HepG2 (cell line): ENCODE data around the gene OTUB2. TPM values are rescaled to one million over a fixed set of nuclear protein-coding genes. Genes with fewer than 3 reads are reported as not detected.
A peak's percentile ranks its signal among the peaks of the same experiment; 100 is the strongest.

Experiments used
- ATAC-seq: fragments of 200-7000 bp; cut with Tn5 transposase; 3 replicates; pipeline ENCODE4 v1.9.1; 2020; ENCODE audit warnings: mild to moderate bottlenecking, moderate library complexity
- BruUV-seq: library from RNA; stranded (reverse); fragments of 400-500 nt; replicated peaks from 2 replicates; lab custom pipeline; 2021; lab: Mats Ljungman, UMichigan
- CTCF ChIA-PET: fragments of 300-600 bp; formaldehyde crosslinking; extraction: SDS; loops from one replicate; lab custom pipeline; 2021; ENCODE audit warnings: low total read pairs, inconsistent platforms, low intra/inter-chr PET ratio; lab: Yijun Ruan, JAX
- POLR2A ChIA-PET: fragments of 350-600 bp; sonication (Branson Sonifier 250); formaldehyde crosslinking; loops from one replicate; lab custom pipeline; 2020; ENCODE audit warnings: antibody characterized with exemption, inconsistent platforms; lab: Yijun Ruan, JAX
- DNase-seq: peaks from one replicate; pipeline ENCODE4 v3.0.0-alpha.2; 2015; ENCODE audit warnings: low spot score
- FAIRE-seq: peaks from 3 replicates; lab custom pipeline; 2011; peaks lifted over from hg19 to GRCh38; lab: Jason Lieb, UNC
- H2AFZ ChIP-seq: one replicate; pipeline ENCODE4 v1.6.1; 2011; ENCODE audit warnings: low read length, inconsistent platforms
- H3K27ac ChIP-seq: fragments of 300-600 bp; 3 replicates; pipeline ENCODE4 v1.8.0; 2011; ENCODE audit warnings: mixed run types, mild to moderate bottlenecking, mixed read lengths, low read length, inconsistent platforms; ENCODE audit not compliant: insufficient read depth; ENCODE audit errors: extremely low read length
- H3K27me3 ChIP-seq, 2 experiments: fragments of 200-600 bp in 1 of 2; 2 replicates in 1 of 2; 3 replicates in 1 of 2; pipeline versions ENCODE4 v1.6.0 to v1.8.0; 2011; ENCODE audit warnings: low read length in 2 of 2, mild to moderate bottlenecking in 2 of 2, moderate library complexity in 2 of 2, inconsistent platforms in 1 of 2; ENCODE audit not compliant: insufficient read depth in 2 of 2, control insufficient read depth in 1 of 2
- H3K36me3 ChIP-seq, 2 experiments: fragments of 200-600 bp in 1 of 2; replicated peaks in 1 of 2; 2 replicates in 1 of 2; 3 replicates in 1 of 2; pipeline versions ENCODE4 v1.5.1 to v1.8.0; 2011; ENCODE audit warnings: low read length in 2 of 2, inconsistent platforms in 1 of 2; ENCODE audit not compliant: insufficient read depth in 2 of 2, control insufficient read depth in 1 of 2
- H3K4me1 ChIP-seq: 2 replicates; pipeline ENCODE4 v1.5.1; 2012; ENCODE audit warnings: low read length, inconsistent platforms; ENCODE audit not compliant: insufficient read depth
- H3K4me2 ChIP-seq: 2 replicates; pipeline ENCODE4 v1.6.0; 2011; ENCODE audit warnings: low read depth, low read length, inconsistent platforms
- H3K4me3 ChIP-seq, 3 experiments: fragments of 200-600 bp in 1 of 3; sonication (generic), shearing (Covaris generic) in 1 of 3; replicated peaks in 1 of 3; 2 replicates each; pipeline ENCODE4 v1.5.1; 2011 to 2016; ENCODE audit warnings: low read length in 3 of 3, inconsistent platforms in 2 of 3, low read depth in 2 of 3, mild to moderate bottlenecking in 2 of 3, control low read depth in 1 of 3, mixed read lengths in 1 of 3; ENCODE audit not compliant: insufficient read depth in 1 of 3
- H3K79me2 ChIP-seq: one replicate; pipeline ENCODE4 v1.6.1; 2011; ENCODE audit warnings: low read length, inconsistent platforms; ENCODE audit not compliant: insufficient read depth
- H3K9ac ChIP-seq: 2 replicates; pipeline ENCODE4 v1.6.0; 2011; ENCODE audit warnings: mild to moderate bottlenecking, low read depth, low read length, inconsistent platforms; ENCODE audit not compliant: insufficient read depth
- H3K9me3 ChIP-seq: 2 replicates; pipeline ENCODE4 v1.5.1; 2012; ENCODE audit warnings: mild to moderate bottlenecking, low read length
- H4K20me1 ChIP-seq: 2 replicates; pipeline ENCODE4 v1.6.0; 2011; ENCODE audit warnings: inconsistent platforms, mild to moderate bottlenecking, low read length, moderate library complexity; ENCODE audit not compliant: insufficient read depth
- FOSL2 ChIP-seq: sonication (generic); formaldehyde crosslinking; IDR thresholded peaks from 2 replicates; pipeline ENCODE4 v1.4.0; 2020; ENCODE audit warnings: missing genetic modification reagents
- HNF4A ChIP-seq: sonication (generic); formaldehyde crosslinking; IDR thresholded peaks from 2 replicates; pipeline ENCODE4 v1.4.0; 2020; ENCODE audit warnings: missing genetic modification reagents
- HOXA9 ChIP-seq: sonication (generic); formaldehyde crosslinking; IDR thresholded peaks from 2 replicates; pipeline ENCODE4 v1.8.1; 2022; ENCODE audit warnings: missing genetic modification reagents, mild to moderate bottlenecking, moderate library complexity, borderline replicate concordance
- LRRFIP1 ChIP-seq: sonication (generic); formaldehyde crosslinking; conservative IDR thresholded peaks from 2 replicates; pipeline ENCODE4 v1.4.0; 2020; ENCODE audit warnings: missing genetic modification reagents
- MIER2 ChIP-seq: IDR thresholded peaks from 2 replicates; pipeline ENCODE4 v1.6.1; 2016; ENCODE audit warnings: missing biosample characterization, missing genetic modification reagents
- MLX ChIP-seq: IDR thresholded peaks from 2 replicates; pipeline ENCODE4 v1.6.1; 2016
- MZF1 ChIP-seq: sonication (generic); formaldehyde crosslinking; IDR thresholded peaks from 2 replicates; pipeline ENCODE4 v1.8.1; 2023; ENCODE audit warnings: mild to moderate bottlenecking, missing genetic modification reagents, borderline replicate concordance
- NFKBIZ ChIP-seq: IDR thresholded peaks from 2 replicates; pipeline ENCODE4 v1.6.1; 2018; ENCODE audit warnings: missing genetic modification reagents, missing compliant biosample characterization
- NR2C2 ChIP-seq: sonication (generic); formaldehyde crosslinking; IDR thresholded peaks from 2 replicates; pipeline ENCODE4 v1.4.0; 2020; ENCODE audit warnings: missing genetic modification reagents, mild to moderate bottlenecking, moderate library complexity, borderline replicate concordance
- SP5 ChIP-seq: IDR thresholded peaks from 2 replicates; pipeline ENCODE4 v1.6.1; 2016; ENCODE audit warnings: low read depth, borderline replicate concordance
- TGIF2 ChIP-seq: IDR thresholded peaks from 2 replicates; pipeline ENCODE4 v1.6.1; 2016; ENCODE audit warnings: control low read depth, missing compliant biosample characterization
- YY1 ChIP-seq: IDR thresholded peaks from 2 replicates; pipeline ENCODE4 v1.6.1; 2011; ENCODE audit warnings: low read length, low read depth, moderate library complexity, mild to moderate bottlenecking; ENCODE audit not compliant: insufficient read depth, insufficient replicate concordance
- ZBTB25 ChIP-seq: IDR thresholded peaks from 2 replicates; pipeline ENCODE4 v1.6.1; 2018; ENCODE audit warnings: missing genetic modification reagents
- ZC3H13 ChIP-seq: sonication (generic); formaldehyde crosslinking; IDR thresholded peaks from 2 replicates; pipeline ENCODE4 v1.8.1; 2023; ENCODE audit warnings: mild to moderate bottlenecking, missing genetic modification reagents, moderate library complexity
- ZFX ChIP-seq: sonication (generic); formaldehyde crosslinking; IDR thresholded peaks from 2 replicates; pipeline ENCODE4 v1.4.0; 2020; ENCODE audit warnings: mild to moderate bottlenecking, low read depth, missing genetic modification reagents, moderate library complexity
- ZNF34 ChIP-seq: sonication (generic); formaldehyde crosslinking; IDR thresholded peaks from 2 replicates; pipeline ENCODE4 v1.4.0; 2020; ENCODE audit warnings: mild to moderate bottlenecking, missing genetic modification reagents, borderline replicate concordance
- ZNF546 ChIP-seq: sonication (generic); formaldehyde crosslinking; conservative IDR thresholded peaks from 2 replicates; pipeline ENCODE4 v1.8.1; 2023; ENCODE audit warnings: mild to moderate bottlenecking, missing genetic modification reagents
- ZSCAN20 ChIP-seq: sonication (generic); formaldehyde crosslinking; IDR thresholded peaks from 2 replicates; pipeline ENCODE4 v1.4.0; 2020; ENCODE audit warnings: missing genetic modification reagents, mild to moderate bottlenecking, borderline replicate concordance
- ZSCAN22 ChIP-seq: sonication (generic); formaldehyde crosslinking; IDR thresholded peaks from 2 replicates; pipeline ENCODE4 v1.4.0; 2020; ENCODE audit warnings: mild to moderate bottlenecking, missing genetic modification reagents
- WGBS: methylation state at CpG from one replicate; pipeline ENCODE4 v1.1.6; 2017; ENCODE audit warnings: low lambda C conversion rate; 5-methylcytosine and 5-hydroxymethylcytosine counted together
- in situ Hi-C: cut with HindIII; loops from 2 replicates; pipeline ENCODE4 v1.10.0; 2017; ENCODE audit warnings: low pct_unique_long_range_greater_than_20kb; ENCODE audit not compliant: extremely low pct_ligation_motif_present
- intact Hi-C: fragments of 100-400 bp; cut with micrococcal nuclease; formaldehyde crosslinking; loops from one replicate; pipeline ENCODE4 v1.10.0; 2022; ENCODE audit not compliant: unreplicated experiment
- polyA plus RNA-seq, 8 experiments: library from polyadenylated mRNA; depleted of rRNA in 3 of 8; stranded (reverse) in 7 of 8; unstranded in 1 of 8; fragments of >200 nt; fragmentation: Illumina TruSeq in 4 of 8; extraction: Trizol in 4 of 8; gene quantifications; 2 replicates each; pipeline versions ENCODE4 v1.2.1 to v1.2.3, GENCODE V29; 2011 to 2016; ENCODE audit warnings: low read depth in 4 of 8, missing spikeins in 1 of 8, mixed read lengths in 1 of 8; ENCODE audit not compliant: insufficient read depth in 1 of 8
- total RNA-seq, 5 experiments: library from RNA; depleted of rRNA; stranded (reverse); fragments of >200 nt; fragmentation: Illumina TruSeq; extraction: Trizol; gene quantifications; 2 replicates each; pipeline ENCODE4 v1.2.3, GENCODE V29; 2016; ENCODE audit warnings: low read depth in 1 of 5

Gene OTUB2
- total and polyA plus RNA-seq, 2 of the 13 experiments (the other 11 are each of a cell fraction or from before 2014, with no cell fraction given) = 2.2 to 2.4 TPM

- H3K27ac ChIP-seq = peak overlapping the region; percentile 46
- in situ Hi-C loops = no loop called here
- no peaks in the 10 kb centered on the region for H3K36me3 ChIP-seq
- H3K79me2 ChIP-seq = peaks cover 2% of the 10 kb centered on the region
- H2AFZ ChIP-seq = peak overlapping the region; percentile 57
- intact Hi-C loops = no loop called here
- peak overlapping the region; percentile 47 for H3K9ac ChIP-seq
- H3K9me3 ChIP-seq = no peaks in the 10 kb centered on the region
- WGBS = 0% methylated on average over 8 of the region's 10 CpGs
- no TSS peak for BruUV-seq
- no peaks in the 10 kb centered on the region for H4K20me1 ChIP-seq
- peak overlapping the region; percentile 97 for H3K4me2 ChIP-seq
- FAIRE-seq (peak; percentile 78), ATAC-seq (peak; percentile 28), DNase-seq (peak; percentile 51)
- ChIA-PET CTCF (no interaction called here), POLR2A (interaction anchor here (1.3 to 2.7 kb wide), 6 partner anchors 11 to 270 kb away, joined by 3 to 12 read pairs (median 6); partner anchors contain the start of gene SERPINA10)
- H3K4me1 ChIP-seq = peaks cover 67% of the 10 kb centered on the region
- H3K27me3 ChIP-seq = peaks cover 2 to 6% of the 10 kb centered on the region in 2 experiments; a peak in 4 of 5 replicates
- H3K4me3 ChIP-seq = peak overlapping the region; percentile 48 to 66 (median 52)
- TF ChIP-seq HOXA9 (CRISPR knock-in tag) = no peak
- TF ChIP-seq NR2C2 (CRISPR knock-in tag) = peak; percentile 47; the same call in 1 of the 2 replicates
- TF ChIP-seq YY1 = peak; percentile 53
- TF ChIP-seq ZC3H13 (CRISPR knock-in tag) = no peak
- TF ChIP-seq HNF4A (CRISPR knock-in tag) = 0 out of 2 replicates have a peak, but pooled peaks have one; percentile 12
- 0 out of 2 replicates have a peak, but pooled peaks have one; percentile 24 for TF ChIP-seq ZBTB25 (CRISPR knock-in tag)
- TF ChIP-seq ZNF546 (CRISPR knock-in tag) = no peak
- TF ChIP-seq ZSCAN22 (CRISPR knock-in tag) = no peak
- peak; percentile 22; the same call in 1 of the 2 replicates for TF ChIP-seq SP5 (CRISPR knock-in tag)
- no peak for TF ChIP-seq LRRFIP1
- TF ChIP-seq ZSCAN20 (CRISPR knock-in tag) = no peak
- no peak for TF ChIP-seq ZNF34
- 0 out of 2 replicates have a peak, but pooled peaks have one; percentile 31 for TF ChIP-seq TGIF2
- TF ChIP-seq FOSL2 (CRISPR knock-in tag) = no peak; the same call in 1 of the 2 replicates
- TF ChIP-seq MLX (CRISPR knock-in tag) = 0 out of 2 replicates have a peak, but pooled peaks have one; percentile 40
- TF ChIP-seq MZF1 (CRISPR knock-in tag) = no peak
- TF ChIP-seq MIER2 (CRISPR knock-in tag) = no peak
- TF ChIP-seq ZFX (CRISPR knock-in tag) = no peak; the same call in 1 of the 2 replicates
- TF ChIP-seq NFKBIZ (CRISPR knock-in tag) = no peak
Measured at GRCh38 chr14:94022532-94023411, 3.4 kb upstream of the OTUB2 start.
